Pancreas (tissue), 10 donors: ENCODE data around the gene HMGCS2. TPM values are rescaled to one million over a fixed set of nuclear protein-coding genes. Genes with fewer than 3 reads are reported as not detected.
A peak's percentile ranks its signal among the peaks of the same experiment; 100 is the strongest.
"Not testable (repeated sequence)": the region's sequence is repeated elsewhere in the genome, so short reads cannot be mapped to it uniquely, and the experiment has no call there.

Source experiments
- ATAC-seq, 4 donors: fragments of 200-7000 bp; cut with Tn5 transposase; one replicate each; pipeline versions ENCODE4 v1.8.0 to v1.9.1; 2020; ENCODE audit warnings: mild to moderate bottlenecking in 4 of 4, moderate library complexity in 4 of 4
- DNase-seq, 6 donors: peaks; one replicate each; pipeline ENCODE4 v3.0.0-alpha.2; 2020
- FAIRE-seq: peaks from 2 replicates; lab custom pipeline; 2012; peaks lifted over from hg19 to GRCh38; lab: Jason Lieb, UNC
- H3K27ac ChIP-seq, 4 donors: fragments of 200-600 bp; sonication (generic); 1 replicate in 3 of 4; 2 replicates in 1 of 4; pipeline versions ENCODE4 v1.5.0 to v1.8.0; 2020
- H3K27me3 ChIP-seq, 4 donors: fragments of 200-600 bp; one replicate each; pipeline ENCODE4 v1.8.0; 2021
- H3K36me3 ChIP-seq, 3 donors: fragments of 200-600 bp; sonication (generic) in 1 of 3; one replicate each; pipeline versions ENCODE4 v1.5.0 to v1.8.0; 2020 to 2021
- H3K4me1 ChIP-seq, 3 donors: fragments of 200-600 bp; one replicate each; pipeline ENCODE4 v1.8.0; 2021
- H3K4me3 ChIP-seq, 4 donors: fragments of 200-600 bp; sonication (generic) in 2 of 4; one replicate each; pipeline versions ENCODE4 v1.5.0 to v1.8.0; 2020 to 2021
- H3K9me3 ChIP-seq, 4 donors: fragments of 200-600 bp; one replicate each; pipeline ENCODE4 v1.8.0; 2021
- WGBS, 2 donors: extraction: QIAGEN DNeasy Blood & Tissue Kit; methylation state at CpG; one replicate each; pipeline ENCODE4 v1.1.7; 2013; 5-methylcytosine and 5-hydroxymethylcytosine counted together
- intact Hi-C, 3 donors: fragments of 100-400 bp; cut with DNase I; formaldehyde crosslinking; loops; one replicate each; pipeline versions ENCODE4 v1.11.1 to v1.14.2; 2022
- polyA plus RNA-seq, 2 donors: library from polyadenylated mRNA; stranded (reverse); fragments of 200-250 nt; gene quantifications; one replicate each; pipeline ENCODE4 v1.2.3, GENCODE V29; 2013
- total RNA-seq, 6 donors: library from RNA; stranded (reverse); fragmentation: NEBNext Ultra II Directional in 4 of 6; extraction: Animal tissue kit (Norgen Biotek cat#: 25700) in 4 of 6; gene quantifications; one replicate each; pipeline versions ENCODE4 v1.2.1 to v1.2.4, GENCODE V29; 2021 to 2023
- TF ChIP-seq, protein P1 (sequence below), 4 donors: fragments of 200-600 bp; sonication (generic) in 3 of 4; IDR thresholded peaks; one replicate each; pipeline versions ENCODE4 v1.5.0 to v1.8.0; 2021; ENCODE audit warnings: antibody characterized with exemption in 4 of 4
- donor health status: healthy with polysubstance abuse.
- donor health status: DM: no; HTN: no; CAD: no; lungs with moderate emphysema.
- donor health status: DM: no; HTN: no; CAD: no.
- donor health status: control.
- donor health status: control.
- donor health status: Bipolar disorder and iron deficiency.
- donor health status: DM: yes; HTN: yes; CAD: no.
- donor health status: DM: no; HTN: no; CAD: no.
- donor health status: DM: no; HTN: no; CAD: no.
- donor health status: DM: yes; HTN: yes; CAD: no.

Gene HMGCS2
- total and polyA plus RNA-seq, 8 donors: 0.23 to 32.2 (median 0.66) TPM; not detected in 2

DNA sequence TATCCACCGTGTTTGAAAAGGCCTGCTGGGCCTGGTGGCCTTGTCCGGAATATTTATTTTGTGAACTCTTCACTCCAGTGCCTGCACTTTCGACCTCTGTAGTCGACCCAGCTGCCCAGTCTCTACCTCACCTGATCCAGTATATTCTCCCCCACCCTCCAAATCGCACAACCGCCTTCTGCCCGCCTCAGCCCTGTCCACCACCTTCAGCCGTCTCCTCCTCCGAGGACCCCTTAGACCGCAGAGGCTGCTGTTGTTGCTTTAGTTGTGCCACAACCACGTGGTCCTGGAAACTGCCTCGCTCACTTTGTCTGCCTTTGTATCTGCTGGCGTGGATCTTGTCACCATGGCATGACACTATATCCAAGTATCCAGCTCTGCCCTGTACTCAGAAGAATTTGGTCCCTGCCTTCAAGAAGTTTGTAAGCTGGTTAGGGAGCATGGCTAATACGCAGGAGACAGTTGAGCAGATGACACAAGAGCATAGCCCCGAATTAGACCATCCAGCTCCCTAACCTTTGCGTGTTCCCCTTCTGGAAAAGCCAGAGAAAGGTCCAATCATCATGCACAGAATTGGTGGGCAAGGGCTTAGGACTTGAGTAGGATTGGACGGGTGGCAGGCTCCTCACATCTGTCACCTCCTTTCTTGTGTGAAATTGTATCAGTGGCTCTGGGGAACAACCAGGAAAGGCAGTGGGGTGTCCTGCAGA lies 55.5 kb downstream of the HMGCS2 start:
- H3K27ac ChIP-seq: peak overlapping the region; percentile 66 to 87 (median 74)
- no peaks in the 10 kb centered on the region for H3K36me3 ChIP-seq
- peaks cover 13 to 38% (median 34%) of the 10 kb centered on the region in 3 donors for H3K4me1 ChIP-seq
- ATAC-seq (peak; percentile 10 to 29 (median 15)), FAIRE-seq (no peak), DNase-seq (peak in 1 of 6 donors; percentile 44)
- H3K27me3 ChIP-seq: no peaks in the 10 kb centered on the region
- WGBS, 2 donors: 13 to 14% methylated on average over 17 of the region's 17 CpGs
- intact Hi-C loops: no loop called here
- peak overlapping the region in 3 of 4 donors; percentile 41 to 75 (median 41) for H3K4me3 ChIP-seq
- H3K9me3 ChIP-seq: no peaks in the 10 kb centered on the region
- TF ChIP-seq, protein P1, sequence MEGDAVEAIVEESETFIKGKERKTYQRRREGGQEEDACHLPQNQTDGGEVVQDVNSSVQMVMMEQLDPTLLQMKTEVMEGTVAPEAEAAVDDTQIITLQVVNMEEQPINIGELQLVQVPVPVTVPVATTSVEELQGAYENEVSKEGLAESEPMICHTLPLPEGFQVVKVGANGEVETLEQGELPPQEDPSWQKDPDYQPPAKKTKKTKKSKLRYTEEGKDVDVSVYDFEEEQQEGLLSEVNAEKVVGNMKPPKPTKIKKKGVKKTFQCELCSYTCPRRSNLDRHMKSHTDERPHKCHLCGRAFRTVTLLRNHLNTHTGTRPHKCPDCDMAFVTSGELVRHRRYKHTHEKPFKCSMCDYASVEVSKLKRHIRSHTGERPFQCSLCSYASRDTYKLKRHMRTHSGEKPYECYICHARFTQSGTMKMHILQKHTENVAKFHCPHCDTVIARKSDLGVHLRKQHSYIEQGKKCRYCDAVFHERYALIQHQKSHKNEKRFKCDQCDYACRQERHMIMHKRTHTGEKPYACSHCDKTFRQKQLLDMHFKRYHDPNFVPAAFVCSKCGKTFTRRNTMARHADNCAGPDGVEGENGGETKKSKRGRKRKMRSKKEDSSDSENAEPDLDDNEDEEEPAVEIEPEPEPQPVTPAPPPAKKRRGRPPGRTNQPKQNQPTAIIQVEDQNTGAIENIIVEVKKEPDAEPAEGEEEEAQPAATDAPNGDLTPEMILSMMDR (IDR thresholded peaks at IDR 0.05): no peak

DNA sequence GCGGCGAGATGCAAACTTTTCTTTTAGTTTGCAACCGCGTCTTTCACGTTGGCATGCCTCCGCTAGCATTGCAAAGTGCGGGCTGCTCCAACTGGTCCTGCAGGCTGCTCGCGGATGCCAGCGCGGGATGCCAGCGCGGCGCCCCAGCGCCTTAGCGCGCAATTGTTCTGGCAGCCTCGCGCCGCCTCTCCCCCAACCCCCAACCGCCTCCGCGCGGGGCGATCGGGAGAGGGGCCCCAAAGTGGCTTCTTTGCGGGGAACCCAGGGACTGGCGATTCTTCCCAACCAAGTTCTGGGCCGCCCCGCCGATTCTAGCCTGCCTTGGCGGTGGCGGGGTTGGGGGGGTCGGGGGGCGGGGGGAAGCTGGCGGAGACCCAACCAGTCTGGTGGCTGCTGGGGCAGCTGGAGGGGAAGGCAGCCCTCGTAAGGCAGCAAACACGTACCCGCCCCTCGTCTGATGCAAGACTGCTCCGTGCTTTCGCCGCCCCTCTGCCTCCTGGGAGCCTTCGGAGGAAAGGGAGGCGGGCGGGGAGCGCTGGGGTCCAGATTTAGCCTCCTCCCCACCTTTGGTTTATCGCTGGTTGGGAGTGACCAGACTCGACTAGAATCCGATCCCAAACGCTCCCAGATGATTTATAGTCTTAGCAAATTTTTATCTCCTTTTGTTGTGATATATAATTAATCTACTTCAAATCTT lies 56.2 kb downstream of the HMGCS2 start:
- Histone ChIP-seq H3K27ac (peak overlapping the region; percentile 66 to 87 (median 74)), H3K4me3 (peak overlapping the region; percentile 10 to 75 (median 41)), H3K27me3 (no peaks in the 10 kb centered on the region), H3K36me3 (no peaks in the 10 kb centered on the region), H3K4me1 (peaks cover 6 to 32% (median 29%) of the 10 kb centered on the region in 3 donors), H3K9me3 (no peaks in the 10 kb centered on the region)
- TF ChIP-seq, protein P1 (IDR thresholded peaks at IDR 0.05): no peak
- peak; percentile 64 to 82 (median 76) for ATAC-seq
- no peak for FAIRE-seq
- 0 to 2% methylated on average over 35 to 51 of the region's 51 CpGs for WGBS, 2 donors
- DNase-seq: peak; percentile 70 to 92 (median 74)
- intact Hi-C loops: no loop called here

DNA sequence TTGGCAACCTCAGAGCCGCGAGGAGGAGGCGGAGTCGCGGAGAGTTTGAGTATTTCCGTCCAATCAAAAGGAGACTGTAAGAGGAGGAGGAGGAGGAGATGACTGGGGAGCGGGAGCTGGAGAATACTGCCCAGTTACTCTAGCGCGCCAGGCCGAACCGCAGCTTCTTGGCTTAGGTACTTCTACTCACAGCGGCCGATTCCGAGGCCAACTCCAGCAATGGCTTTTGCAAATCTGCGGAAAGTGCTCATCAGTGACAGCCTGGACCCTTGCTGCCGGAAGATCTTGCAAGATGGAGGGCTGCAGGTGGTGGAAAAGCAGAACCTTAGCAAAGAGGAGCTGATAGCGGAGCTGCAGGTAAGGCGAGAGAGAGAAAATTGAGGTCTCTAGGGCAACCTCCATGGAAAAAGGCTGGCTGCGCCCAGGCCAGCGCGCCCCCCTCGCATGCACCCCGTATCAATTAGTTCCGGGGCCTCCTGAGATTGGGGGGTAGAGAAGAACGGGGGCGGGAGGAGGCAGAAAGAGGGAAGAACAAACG lies 56.8 kb downstream of the HMGCS2 start, which contains the start of gene PHGDH:
Gene PHGDH (plus strand): TSS at position 131 of the 538 bp plus-strand sequence. CDS start 89 bp downstream, at position 220.
- H3K4me1 ChIP-seq: peaks cover 4 to 28% (median 27%) of the 10 kb centered on the region in 3 donors
- peak within 1 kb of the TSS; percentile 66 to 87 (median 74) for H3K27ac ChIP-seq
- no peaks in the 10 kb centered on the region for H3K27me3 ChIP-seq
- 0% methylated on average over 26 to 27 of the region's 27 CpGs for WGBS, 2 donors
- H3K36me3 ChIP-seq: no peaks in the 10 kb centered on the region
- intact Hi-C loops: no loop called here
- peak within 1 kb of the TSS; percentile 10 to 75 (median 41) for H3K4me3 ChIP-seq
- DNase-seq: peak; percentile 70 to 89 (median 77)
- no peaks in the 10 kb centered on the region for H3K9me3 ChIP-seq
- FAIRE-seq: no peak
- TF ChIP-seq, protein P1 (IDR thresholded peaks at IDR 0.05): no peak
- ATAC-seq: peak; percentile 76 to 82 (median 80)

DNA sequence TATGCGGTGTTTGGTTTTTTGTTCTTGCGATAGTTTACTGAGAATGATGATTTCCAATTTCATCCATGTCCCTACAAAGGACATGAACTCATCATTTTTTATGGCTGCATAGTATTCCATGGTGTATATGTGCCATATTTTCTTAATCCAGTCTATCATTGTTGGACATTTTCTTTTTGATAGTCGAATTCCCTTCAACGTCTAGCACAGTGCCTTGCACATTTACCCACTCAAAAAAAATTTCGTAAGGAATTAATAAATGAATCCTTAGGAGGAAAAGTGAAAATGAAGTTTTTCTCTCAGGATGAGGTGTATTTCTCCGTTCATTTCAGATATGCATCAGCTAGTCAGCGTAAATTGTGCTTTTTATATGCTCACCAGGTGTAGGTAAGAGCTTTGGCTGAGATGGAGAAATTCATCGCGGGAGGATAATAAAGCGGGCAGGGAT lies 57.3 kb downstream of the HMGCS2 start:
- Histone ChIP-seq H3K27ac (peak overlapping the region in 1 of 4 donors; percentile 68), H3K4me3 (peak overlapping the region in 3 of 4 donors; percentile 41 to 75 (median 41)), H3K4me1 (peaks cover 4 to 27% (median 22%) of the 10 kb centered on the region in 3 donors)
- FAIRE-seq, intact Hi-C loops, H3K9me3 ChIP-seq, DNase-seq, H3K36me3 ChIP-seq, H3K27me3 ChIP-seq, ATAC-seq: not testable (repeated sequence)
- 7 to 10% methylated on average over 8 of the region's 10 CpGs for WGBS, 2 donors

DNA sequence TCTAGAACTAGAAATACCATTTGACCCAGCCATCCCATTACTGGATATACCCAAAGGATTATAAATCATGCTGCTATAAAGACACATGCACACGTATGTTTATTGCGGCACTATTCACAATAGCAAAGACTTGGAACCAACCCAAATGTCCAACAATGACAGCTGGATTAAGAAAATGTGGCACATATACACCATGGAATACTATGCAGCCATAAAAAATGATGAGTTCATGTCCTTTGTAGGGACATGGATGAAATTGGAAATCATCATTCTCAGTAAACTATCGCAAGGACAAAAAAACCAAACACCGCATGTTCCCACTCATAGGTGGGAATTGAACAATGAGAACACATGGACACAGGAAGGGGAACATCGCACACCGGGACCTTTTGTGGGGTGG lies 62.1 kb downstream of the HMGCS2 start:
- intact Hi-C loops, ATAC-seq, H3K27ac ChIP-seq, DNase-seq, FAIRE-seq, H3K4me3 ChIP-seq, H3K27me3 ChIP-seq, H3K36me3 ChIP-seq, H3K9me3 ChIP-seq, H3K4me1 ChIP-seq: not testable (repeated sequence)
- WGBS, 2 donors: 85 to 90% methylated on average over 6 of the region's 6 CpGs
